RWPE1 (cell line): ENCODE data around the gene OR1E2.

Experiments used
- CTCF ChIA-PET: fragments of 350-600 bp; sonication (Branson Sonifier 250); formaldehyde crosslinking; extraction: SDS; loops from one replicate; lab custom pipeline; 2021; lab: Yijun Ruan, JAX
- POLR2A ChIA-PET: fragments of 400-600 bp; formaldehyde crosslinking; extraction: SDS; loops from one replicate; lab custom pipeline; 2020; ENCODE audit warnings: antibody characterized with exemption; ENCODE audit not compliant: low non-redundant PET; lab: Yijun Ruan, JAX
- DNase-seq: peaks from one replicate; pipeline ENCODE4 v3.0.0; 2012; ENCODE audit warnings: low spot score
- H3K27ac ChIP-seq: fragments of 450-650 bp; 2 replicates; pipeline ENCODE4 v1.5.1; 2017
- CTCF ChIP-seq: fragments of 450-650 bp; conservative IDR thresholded peaks from 2 replicates; pipeline ENCODE4 v1.5.1; 2017; ENCODE audit warnings: low read depth, mild to moderate bottlenecking

OR1E2 gene, protein sequence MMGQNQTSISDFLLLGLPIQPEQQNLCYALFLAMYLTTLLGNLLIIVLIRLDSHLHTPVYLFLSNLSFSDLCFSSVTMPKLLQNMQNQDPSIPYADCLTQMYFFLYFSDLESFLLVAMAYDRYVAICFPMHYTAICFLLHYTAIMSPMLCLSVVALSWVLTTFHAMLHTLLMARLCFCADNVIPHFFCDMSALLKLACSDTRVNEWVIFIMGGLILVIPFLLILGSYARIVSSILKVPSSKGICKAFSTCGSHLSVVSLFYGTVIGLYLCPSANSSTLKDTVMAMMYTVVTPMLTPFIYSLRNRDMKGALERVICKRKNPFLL

DNA sequence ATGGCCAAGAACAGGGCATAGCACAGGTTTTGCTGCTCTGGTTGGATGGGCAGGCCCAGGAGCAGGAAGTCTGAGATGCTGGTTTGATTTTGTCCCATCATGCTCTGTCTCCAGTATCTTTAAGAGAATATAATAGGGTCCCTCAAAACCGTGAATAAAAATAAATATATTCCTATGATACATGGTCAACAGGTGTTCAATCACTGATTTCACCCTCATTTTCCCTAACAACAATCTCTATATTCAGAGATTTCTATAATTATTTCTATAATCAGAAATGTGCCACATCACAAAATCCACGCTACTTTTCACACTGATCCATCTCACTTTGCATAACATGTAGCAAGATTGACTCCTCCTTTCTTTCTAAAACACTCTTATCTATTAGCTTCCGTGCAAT lies at the start of gene OR1E2:
Gene OR1E2, minus strand, starts transcription at position 101 of the 400 bp plus-strand sequence. Its CDS starts 0 bp downstream, at position 101.
- no peak for DNase-seq
- no peak for TF ChIP-seq CTCF
- CTCF ChIA-PET, result interaction anchor here (0.7 kb wide), 1 partner anchor 18 kb away, joined by 3 read pairs; no protein-coding TSS in a partner anchor
- POLR2A ChIA-PET, result no interaction called here
- H3K27ac ChIP-seq, result no peak within 1 kb of the TSS

GRCh38 chr17:3482852-3483251 lies 49.2 kb upstream of the OR1E2 start:
- ChIA-PET POLR2A (no interaction called here), CTCF (no interaction called here)
- DNase-seq, result no peak
- TF ChIP-seq CTCF, result no peak
- no peak overlapping the region for H3K27ac ChIP-seq

- no peak for TF ChIP-seq CTCF
- no peak overlapping the region for H3K27ac ChIP-seq
- ChIA-PET CTCF (interaction anchor here (0.6 to 0.7 kb wide), 2 partner anchors 288 to 1036 kb away, joined by 3 read pairs; no protein-coding TSS in a partner anchor), POLR2A (no interaction called here)
- no peak for DNase-seq
These were observed 46.3 kb upstream of the OR1E2 start for GRCh38 chr17:3479988-3480387.

GRCh38 chr17:3475812-3476610 lies 42.4 kb upstream of the OR1E2 start, which contains the start of gene ASPA:
Gene ASPA (plus strand): TSS chr17:3475997. CDS start chr17:3476160, 163 bp downstream.
- ChIA-PET POLR2A (no interaction called here), CTCF (interaction anchor here (0.5 kb wide), 1 partner anchor 138 kb away, joined by 3 read pairs; no protein-coding TSS in a partner anchor)
- DNase-seq, result no peak
- TF ChIP-seq CTCF, result no peak
- H3K27ac ChIP-seq, result no peak within 1 kb of the TSS

DNA sequence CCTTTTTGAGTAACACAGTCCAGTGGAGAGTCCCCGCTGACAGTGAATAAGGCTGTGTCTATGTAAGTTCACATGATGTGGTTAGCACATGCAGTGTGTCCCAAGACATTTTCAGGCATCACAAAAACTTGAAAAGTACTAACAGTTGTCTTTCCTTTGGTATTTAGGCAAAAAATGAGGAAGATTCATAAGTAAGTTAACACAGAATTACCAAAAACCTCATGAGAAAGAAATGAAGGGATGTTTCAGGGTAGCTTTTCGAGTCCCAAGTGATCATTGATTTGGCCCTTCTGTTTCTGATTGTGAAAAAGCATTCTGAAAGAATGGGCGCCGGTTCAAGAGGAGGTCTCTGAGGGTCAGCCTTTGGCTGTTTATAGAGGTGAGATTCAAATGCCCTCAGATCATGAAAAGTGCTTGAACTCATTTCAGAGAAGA lies 41.6 kb upstream of the OR1E2 start:
- TF ChIP-seq CTCF, result no peak
- H3K27ac ChIP-seq, result no peak overlapping the region
- POLR2A ChIA-PET, result no interaction called here
- CTCF ChIA-PET, result no interaction called here
- no peak for DNase-seq

DNA sequence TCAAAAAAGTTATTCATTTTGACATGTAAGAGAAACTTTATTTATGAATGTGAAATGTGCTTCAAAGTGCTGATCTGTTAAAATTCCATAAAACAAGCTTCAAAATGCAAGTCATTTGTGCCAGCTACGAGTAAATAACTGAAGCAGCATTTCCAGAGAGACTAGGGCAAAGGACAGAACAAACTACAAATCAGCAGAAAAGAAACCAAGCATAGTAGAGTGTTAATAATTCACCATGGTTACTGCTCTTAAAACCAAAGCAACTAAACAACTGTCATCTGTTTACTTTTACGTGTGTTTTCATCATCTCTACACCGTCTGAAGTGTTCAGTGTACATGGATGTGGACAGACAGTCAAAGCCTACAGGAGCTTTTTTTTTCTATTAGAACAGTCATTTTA lies 40.6 kb upstream of the OR1E2 start:
- no peak for TF ChIP-seq CTCF
- ChIA-PET CTCF (no interaction called here), POLR2A (no interaction called here)
- no peak for DNase-seq
- H3K27ac ChIP-seq, result no peak overlapping the region
